Activated CD8-positive, alpha-beta memory T cell treated with anti-CD3 and anti-CD28 coated beads, Interleukin-2, amount 50 U/mL, for 1 hour (primary cell): Measurements from ENCODE around the gene RASSF5.
"Not testable (repeated sequence)": the region's sequence is repeated elsewhere in the genome, so short reads cannot be mapped to it uniquely, and the experiment has no call there.

Source experiments
- DNase-seq: peaks from one replicate; pipeline ENCODE4 v3.0.0-alpha.2; 2020; ENCODE audit errors: extremely low read depth

Gene RASSF5

DNA sequence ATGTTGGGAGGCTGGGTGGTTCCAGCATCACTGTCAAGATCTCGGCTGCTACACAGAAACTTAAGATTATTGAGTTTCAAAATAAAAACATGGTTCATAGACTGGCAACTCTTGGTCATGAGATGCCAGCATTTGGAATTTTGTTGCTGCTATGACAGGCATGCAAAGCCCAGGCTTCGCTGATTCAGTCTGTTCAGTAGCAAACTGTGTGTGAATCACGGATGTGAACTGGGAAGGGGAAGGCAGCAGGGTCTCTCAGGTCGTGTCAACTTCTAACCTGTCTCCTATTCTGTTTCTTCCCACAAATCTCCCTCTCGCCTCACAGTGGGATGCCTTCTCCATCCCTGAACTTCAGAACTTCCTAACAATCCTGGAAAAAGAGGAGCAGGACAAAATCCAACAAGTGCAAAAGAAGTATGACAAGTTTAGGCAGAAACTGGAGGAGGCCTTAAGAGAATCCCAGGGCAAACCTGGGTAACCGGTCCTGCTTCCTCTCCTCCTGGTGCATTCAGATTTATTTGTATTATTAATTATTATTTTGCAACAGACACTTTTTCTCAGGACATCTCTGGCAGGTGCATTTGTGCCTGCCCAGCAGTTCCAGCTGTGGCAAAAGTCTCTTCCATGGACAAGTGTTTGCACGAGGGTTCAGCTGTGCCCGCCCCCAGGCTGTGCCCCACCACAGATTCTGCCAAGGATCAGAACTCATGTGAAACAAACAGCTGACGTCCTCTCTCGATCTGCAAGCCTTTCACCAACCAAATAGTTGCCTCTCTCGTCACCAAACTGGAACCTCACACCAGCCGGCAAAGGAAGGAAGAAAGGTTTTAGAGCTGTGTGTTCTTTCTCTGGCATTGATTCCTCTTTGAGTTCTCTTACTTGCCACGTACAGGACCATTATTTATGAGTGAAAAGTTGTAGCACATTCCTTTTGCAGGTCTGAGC lies 79.4 kb downstream of the RASSF5 start:
- DNase-seq, result no peak

DNA sequence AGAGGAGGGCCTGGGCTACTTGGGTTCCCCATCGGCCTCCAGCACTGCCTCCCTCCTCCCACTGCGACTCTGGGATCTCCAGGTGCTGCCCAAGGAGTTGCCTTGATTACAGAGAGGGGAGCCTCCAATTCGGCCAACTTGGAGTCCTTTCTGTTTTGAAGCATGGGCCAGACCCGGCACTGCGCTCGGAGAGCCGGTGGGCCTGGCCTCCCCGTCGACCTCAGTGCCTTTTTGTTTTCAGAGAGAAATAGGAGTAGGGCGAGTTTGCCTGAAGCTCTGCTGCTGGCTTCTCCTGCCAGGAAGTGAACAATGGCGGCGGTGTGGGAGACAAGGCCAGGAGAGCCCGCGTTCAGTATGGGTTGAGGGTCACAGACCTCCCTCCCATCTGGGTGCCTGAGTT lies 80.6 kb downstream of the RASSF5 start:
- no peak for DNase-seq

DNA sequence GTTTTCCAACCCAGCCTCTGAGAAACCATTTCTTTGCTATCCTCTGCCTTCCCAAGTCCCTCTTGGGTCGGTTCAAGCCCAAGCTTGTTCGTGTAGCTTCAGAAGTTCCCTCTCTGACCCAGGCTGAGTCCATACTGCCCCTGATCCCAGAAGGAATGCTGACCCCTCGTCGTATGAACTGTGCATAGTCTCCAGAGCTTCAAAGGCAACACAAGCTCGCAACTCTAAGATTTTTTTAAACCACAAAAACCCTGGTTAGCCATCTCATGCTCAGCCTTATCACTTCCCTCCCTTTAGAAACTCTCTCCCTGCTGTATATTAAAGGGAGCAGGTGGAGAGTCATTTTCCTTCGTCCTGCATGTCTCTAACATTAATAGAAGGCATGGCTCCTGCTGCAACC lies 81.2 kb downstream of the RASSF5 start:
- no peak for DNase-seq

DNA sequence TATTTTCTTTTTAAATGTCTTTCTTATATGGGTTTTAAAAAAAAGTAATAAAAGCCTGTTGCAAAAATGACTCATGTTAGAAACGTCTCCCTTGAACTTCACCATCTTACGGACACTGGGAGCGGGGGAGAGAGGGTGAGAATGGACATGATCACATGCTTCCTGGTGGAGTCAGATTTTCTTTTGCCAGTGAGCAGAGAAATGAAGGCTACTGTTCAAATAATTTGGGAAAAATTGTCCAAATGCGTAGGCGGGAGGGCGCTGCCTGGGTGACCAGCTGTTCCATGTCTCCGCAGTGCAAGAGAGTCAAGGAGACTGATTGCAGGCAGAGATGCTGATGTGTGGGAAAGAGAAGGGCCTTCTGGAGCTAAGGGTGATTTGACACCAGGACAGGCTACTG lies 81.9 kb downstream of the RASSF5 start:
- no peak for DNase-seq

DNA sequence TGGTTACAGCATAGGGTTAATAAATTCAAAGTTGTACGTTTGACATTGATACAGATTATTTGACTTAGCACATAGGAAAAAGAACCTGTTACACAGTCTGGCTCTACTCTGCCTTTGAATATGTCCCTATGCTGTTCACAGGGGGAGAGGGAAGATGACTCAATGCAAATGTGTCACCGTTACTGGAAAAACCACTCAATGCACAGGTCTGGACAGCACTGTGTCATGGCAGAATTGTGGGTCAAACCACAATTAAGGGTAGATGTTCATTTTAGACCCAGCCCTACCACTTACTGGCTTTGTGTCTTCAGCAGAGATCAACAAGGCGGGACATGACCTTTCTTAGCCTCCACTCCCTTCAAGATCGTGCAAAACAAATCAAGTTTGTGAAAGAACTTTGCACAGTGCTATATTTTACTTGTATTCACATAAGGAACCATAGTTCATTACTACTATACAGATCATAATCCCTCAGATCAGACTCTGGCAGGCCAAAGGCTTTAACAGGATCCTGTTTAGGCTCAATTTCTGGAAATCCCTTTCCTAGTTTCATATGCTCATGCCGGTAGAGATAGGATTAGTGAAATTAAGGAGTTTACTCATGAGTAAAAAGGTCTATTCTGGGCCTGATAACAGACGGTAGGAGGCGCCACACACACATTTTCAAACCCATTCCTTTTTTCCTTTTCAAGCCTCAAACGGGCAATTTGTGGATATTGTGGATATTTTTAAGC lies 82.9 kb downstream of the RASSF5 start:
- no peak for DNase-seq

DNA sequence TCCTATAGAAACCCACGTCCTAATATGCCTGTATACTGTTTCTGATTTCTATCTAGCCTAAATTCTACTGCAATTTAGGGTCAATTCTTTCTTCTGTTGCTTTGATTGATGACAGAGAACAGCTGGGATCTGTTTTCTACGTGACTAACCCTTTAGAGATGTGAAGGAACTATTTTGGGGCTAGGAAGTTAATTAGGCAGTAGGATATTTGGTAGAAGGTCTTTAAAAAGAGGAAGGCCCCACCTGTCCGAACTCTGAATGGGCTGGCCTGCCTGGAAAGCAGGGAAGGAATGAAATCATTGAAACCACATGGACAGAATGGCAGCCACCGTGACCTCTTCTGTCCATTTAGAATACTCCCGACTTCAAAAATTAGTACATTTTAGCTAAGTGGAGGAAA lies 83.9 kb downstream of the RASSF5 start:
- DNase-seq, result no peak

DNA sequence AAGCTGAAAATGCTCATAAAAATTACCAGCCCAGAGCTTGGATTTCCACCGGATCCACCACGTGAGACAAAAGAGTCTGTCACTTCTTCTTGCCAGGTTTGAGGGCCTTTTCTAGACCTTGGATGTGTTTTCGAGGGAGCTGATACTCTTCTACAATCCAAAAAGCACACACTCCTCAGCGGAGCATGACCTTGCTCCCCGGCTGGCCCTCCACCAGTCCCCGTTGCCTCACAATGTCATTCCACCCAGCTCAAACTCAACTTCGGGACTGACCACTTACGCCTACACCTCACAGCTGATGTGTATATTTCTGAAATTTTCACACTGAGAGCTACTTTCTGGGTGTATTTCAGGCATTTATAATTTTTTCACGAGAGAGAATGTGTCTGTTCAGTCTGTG lies 84.4 kb downstream of the RASSF5 start:
- DNase-seq, result no peak

DNA sequence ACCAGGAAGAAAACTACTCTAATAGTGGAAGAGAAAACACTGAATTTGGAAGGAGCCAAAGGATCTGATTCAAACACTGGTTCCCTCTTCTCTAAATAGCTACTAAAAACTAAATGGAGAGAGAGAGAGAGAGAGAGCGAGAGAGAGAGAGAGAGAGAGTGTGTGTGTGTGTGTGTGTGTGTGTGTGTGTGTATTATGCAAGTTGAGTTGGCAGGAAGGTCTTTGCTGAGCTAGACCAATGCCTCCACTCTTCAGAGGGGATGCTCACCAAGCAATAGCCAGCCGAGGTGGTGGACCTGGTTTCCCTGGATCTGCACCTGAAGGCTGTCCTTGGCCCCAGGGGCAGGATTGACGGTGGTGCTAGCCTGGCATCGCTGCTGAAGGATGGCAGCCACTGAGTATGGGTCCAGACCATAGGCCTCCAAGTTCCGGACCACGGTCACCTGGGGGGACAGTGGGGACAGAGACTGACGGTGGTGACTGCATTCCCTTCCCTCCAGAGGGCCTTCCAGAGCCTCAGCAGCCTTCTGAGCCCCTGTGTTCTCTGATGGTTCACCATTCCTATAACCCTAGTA lies 86.1 kb downstream of the RASSF5 start:
- DNase-seq, result no peak

DNA sequence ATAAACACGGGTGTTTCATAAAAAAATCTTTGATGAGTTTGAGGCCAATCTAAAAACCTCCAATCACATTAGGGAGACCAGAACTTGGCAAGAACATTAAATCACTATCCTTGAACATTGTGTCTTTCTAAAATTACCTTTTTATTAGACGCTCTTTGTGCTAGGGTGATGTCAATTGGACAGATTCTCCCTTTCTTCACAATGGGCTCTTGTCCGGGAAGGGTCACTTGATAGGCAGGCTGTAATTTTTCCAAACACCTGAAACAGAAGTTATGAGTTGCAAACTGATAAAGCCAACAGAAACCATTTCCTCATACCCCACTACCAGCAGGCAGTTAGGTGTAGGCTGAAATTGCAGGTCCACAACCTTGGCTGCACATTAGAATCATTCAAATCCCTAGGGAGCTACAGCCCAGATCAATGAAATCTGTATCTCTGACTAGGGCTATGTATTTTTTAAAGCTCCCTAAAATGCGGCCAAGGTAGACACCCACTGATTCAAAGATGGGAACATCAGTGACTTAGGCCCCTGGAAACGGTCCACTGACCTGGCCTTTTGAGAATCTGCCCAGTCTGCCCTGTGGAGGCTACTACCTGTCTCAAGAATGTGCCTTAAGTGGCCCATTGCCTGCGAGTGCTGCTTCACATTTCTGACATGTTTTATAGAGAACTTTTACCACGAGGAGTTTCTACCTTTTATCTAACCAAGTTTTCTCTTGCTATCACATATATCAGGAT lies 88.4 kb downstream of the RASSF5 start:
- DNase-seq, result no peak

DNA sequence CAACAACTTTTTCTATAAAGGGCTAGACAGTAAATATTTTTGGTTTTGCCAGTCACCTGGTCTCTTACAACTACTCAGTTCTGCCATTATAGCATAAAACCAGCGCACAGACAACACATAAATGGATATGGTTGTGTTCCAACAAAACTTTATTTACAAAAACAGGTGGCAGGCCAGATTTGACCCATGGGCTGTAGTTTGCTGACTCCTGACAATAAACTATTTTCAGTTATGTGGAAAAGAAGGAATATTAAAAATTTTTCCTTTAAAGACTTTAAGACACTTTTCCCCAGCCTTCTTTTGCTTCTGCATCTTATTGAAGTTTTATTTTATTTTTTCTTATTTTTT lies 89.0 kb downstream of the RASSF5 start:
- no peak for DNase-seq

DNA sequence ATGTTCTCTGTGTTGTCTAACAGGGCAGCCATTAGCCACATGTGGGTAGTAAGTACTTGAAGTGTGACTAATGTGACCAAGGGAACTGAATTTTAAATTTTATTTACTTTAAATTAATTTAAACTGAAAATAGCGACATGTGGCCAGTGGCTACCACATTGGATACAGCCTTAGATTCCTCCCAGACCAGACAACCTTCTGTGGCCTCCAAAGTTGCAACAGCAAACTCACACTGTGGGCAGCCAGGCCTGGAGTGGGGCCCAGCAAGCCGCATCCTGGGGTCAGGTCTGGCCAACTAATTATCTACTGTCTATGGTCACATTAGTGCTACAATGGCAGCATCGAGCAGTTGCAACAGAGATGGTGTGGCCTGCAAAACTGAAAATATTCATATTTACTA lies 93.2 kb downstream of the RASSF5 start:
- no peak for DNase-seq

DNA sequence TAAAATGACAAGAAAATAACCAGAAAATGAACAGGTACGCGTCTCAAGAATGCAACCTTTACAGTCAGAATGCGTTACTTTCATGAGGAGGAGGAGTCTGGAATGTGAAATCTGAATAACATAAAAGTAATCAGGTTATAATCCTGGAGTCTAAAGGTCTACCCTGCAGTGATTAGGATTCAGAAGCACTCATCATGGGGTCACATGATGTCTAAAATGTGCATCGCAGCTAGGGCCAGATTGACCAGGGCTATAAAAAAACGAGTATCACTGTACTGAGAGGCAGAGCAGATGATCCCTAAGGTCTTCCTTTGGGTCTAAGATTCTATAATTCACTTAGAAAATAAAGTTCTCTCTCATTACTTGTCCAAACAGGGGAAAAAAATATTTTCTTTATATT lies 97.5 kb downstream of the RASSF5 start:
- DNase-seq, result no peak

DNA sequence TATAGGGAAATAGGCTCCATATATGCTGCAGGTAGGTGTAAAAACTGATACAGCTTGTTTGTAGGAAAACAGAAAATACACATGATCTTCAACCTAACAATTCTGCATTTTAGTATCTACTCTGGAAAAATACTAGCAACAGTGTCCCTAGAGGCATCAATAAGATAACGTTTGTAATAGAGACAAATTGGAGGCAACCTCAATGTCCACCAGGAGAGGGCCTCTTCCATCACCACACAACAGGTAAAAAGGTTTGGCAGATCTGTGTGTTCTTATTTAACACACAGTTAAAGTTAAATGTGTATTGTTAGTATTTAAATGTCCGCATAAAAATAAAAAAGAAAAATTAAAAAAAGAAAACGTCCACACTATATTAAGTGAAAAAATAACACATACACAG lies 99.5 kb downstream of the RASSF5 start:
- no peak for DNase-seq

DNA sequence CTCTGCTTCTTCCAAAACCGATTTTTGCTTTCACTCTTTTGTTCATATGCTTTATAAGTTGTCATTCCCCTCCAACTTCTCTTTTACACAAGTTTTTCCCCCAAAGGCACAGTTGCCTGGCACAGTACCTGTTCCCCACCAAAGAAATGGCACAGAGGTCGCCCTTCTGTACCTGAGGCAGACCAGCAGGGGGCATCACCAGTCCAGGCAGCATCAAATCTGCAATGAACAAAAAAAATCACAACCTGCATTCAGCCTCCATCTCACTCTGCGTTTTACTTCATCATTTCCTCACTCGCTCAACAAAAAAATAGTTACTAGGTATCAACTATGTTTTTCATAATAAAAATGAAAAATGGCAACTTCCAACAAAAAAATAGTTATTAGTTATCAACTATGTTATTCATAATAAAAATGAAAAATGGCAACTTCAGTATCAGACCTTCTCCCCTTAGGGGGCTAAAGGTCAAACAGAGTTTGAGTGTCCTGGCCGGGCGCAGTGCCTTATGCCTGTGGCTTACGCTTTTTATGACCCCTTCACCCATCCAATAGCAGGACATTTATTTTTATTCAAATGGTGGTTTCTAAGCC lies 100.9 kb downstream of the RASSF5 start:
- no peak for DNase-seq

DNA sequence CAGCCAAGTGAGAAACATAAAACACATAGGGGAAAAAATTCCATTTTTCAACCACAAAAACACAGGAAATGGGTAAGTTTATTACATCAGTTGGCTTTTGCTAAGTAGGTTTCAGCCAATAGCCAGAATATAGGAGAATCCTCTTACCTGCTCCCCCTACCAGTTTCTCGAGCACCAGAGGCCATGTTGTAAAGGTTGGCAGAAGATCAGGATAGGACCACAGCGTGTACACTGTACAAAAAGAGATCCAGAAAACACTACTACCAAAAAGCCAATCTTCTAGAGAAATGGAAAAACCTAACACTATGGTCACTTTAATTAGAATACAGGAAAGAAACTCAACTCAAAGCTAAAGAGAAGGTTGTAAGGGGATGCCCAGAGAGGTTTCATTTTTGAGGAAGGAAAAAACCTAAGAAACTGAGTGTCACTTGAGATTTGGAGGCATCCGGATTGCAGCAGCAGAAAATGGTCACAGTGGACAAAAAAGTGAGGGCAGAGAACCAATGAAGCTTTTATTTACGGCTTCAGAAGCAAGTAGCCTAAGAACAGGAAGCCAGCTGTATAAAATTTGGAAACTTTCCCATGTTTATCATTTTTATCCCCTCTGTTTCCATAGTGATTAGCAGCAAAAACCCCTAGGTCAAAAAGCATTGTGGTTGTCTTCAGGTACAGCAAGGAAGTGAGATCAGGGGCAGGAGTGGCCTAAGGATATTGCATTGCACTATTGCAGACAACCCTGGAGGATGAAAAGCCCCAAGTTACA lies 102.1 kb downstream of the RASSF5 start:
- no peak for DNase-seq

DNA sequence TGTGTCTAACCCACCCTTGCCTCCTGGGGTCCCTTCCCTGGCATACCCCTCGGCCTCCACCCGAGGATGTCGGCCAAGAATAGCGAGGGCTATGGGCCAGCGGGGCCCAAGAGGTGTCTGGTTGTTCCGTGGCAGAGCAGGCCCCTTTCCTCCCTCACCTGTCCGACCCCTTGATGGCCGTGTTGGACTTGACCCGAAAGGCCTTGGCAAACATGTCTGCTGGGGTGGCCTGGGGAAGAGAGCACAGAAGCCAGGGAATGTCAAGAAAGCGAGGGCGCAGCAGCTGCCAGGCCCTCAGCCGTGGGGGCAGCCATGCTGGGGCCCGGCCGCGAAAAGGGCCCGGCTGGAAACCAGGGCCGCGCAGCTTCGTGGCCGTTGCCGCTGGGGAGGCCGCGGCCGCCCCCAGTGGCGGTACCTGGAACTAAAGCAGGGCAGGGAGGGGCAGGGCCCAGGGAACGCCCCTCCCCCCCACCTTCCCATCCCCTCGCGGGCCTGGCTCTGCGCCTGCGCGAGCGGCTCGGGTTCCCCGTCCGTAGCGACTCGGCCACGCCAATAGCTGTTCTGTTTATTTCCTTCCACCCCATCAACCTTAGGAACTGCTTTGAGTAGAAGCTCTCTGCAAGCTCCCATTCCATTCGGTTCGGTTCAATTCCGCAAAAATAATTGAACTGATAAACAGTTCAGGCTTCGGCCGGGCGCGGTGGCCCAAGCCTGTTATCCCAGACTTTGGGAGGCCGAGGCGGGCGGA lies 105.0 kb downstream of the RASSF5 start, which contains the start of gene EIF2D:
EIF2D (minus strand) TSS at position 337 of the 748 bp plus-strand sequence; CDS start at position 214, 123 bp downstream.
- peak; percentile 68 for DNase-seq

DNA sequence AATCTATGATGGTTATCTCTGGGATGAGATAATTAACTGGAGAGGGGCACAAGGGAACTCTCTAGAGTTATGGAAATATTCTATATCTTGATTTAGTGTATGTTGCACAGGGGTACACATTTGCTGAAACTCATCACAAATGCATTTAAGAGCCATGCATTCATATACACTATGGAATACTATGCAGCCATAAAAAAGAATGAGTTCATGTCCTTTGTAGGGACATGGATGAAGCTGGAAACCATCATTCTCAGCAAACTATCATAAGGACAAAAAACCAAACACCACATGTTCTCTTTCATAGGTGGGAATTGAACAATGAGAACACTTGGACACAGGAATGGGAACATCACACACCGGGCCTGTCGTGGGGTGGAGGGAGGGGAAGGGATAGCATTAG lies 119.1 kb downstream of the RASSF5 start:
- DNase-seq, result not testable (repeated sequence)

DNA sequence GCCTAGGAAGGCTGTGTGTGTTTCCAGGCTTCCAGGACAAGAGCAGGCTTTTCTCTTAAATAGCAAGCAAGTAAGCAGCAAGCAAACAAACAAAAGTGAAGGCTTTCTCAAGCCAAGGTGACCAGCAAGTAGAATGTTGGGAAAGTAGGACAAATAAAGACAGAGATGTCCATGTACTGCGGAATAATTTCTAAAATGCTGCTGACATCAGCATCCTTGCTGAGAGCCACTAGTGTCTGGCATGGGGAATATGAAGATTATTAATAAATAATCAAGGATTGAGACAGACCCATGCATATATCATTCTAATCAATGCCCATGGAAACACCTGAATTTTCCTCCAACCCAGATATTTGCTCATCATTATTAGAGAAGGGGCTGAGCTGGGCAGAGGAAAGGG lies 121.6 kb downstream of the RASSF5 start:
- DNase-seq, result no peak

DNA sequence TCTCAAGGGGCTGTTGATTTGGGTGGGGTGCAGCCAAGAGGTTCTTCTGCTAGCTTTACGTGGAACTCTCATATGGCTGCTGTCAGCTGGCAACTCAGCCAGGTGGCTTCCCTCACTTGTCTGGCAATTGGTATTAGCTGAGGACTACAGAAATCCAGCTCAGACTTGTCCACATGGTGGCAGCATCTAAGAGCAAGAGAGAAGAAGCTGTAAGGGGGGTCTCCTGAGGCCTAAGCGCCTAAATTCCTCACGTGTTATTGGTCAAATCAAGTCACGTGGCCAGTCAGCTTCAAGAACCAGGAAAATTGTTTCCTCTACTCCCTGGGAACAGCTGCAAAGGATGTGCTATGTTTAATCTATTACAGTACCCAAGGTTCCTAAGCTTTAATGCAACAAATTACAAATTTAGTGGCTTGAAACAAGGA lies 123.8 kb downstream of the RASSF5 start:
- DNase-seq, result no peak

DNA sequence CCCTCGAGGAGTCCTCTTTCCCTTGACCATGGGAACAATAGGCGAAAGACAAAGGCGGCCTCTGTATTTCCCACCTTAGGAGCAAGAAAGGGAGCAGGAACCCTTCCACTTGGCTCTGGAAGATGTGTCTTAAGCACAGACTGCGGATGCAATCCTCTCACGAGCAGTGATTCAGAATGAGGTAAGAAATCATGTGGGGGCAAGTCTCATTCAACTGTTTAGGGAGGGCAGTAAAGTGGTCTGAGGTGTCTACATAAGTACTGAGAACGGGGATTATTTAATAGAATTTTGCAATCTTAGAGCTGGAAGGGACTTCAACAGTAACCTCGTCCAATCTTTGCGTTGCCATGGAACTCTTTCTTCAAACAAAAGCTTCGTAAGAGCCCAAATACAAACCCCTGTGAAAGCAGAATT lies 126.4 kb downstream of the RASSF5 start:
- no peak for DNase-seq
